SIG-M5 treated with dmso at 0.1 percent for 504 hours (cell line): Measurements from ENCODE around the gene GCGR.

Experiments used
- DNase-seq: peaks from one replicate; lab custom pipeline; 2025; ENCODE audit not compliant: unreplicated experiment; lab: John Stamatoyannopoulos, UW

Gene GCGR

GRCh38 chr17:81803728-81804558 lies at the start of gene GCGR:
GCGR (plus strand) TSS chr17:81804150; CDS start chr17:81809019, 4,869 bp downstream.
- no peak for DNase-seq

DNA sequence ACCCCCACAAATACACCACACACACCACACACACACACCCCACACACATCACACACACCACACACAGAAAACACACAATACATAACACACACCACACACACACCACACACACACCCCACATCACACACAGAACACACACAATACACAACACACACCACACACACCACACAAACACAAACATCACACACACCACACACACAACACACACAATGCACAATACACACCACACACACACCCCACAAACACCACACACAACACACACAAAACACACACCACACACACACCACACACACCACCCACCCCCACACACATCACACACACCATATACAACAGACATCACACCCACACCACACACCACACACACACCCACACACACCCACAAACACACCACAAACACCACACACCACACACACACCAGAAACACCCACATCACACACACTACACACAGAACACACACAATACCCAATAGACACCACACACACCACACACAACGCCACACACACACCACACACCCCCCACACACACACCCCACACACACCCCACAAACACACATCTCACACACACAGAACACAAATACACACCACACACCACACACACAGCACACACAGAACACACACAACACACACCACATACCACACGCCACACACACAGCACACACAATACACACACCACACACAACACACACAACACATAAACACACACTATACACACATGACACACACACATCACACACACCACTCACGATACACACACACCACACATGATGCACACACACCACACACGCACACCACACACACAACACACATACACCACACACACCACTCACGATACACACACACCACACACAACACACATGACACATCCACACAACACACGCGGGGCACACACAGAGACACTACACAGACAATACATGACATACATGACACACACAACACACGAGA lies 11.0 kb upstream of the GCGR start:
- DNase-seq, result no peak

GRCh38 chr17:81794074-81794476 lies 9.9 kb upstream of the GCGR start:
- no peak for DNase-seq

- DNase-seq, result no peak
Observed at GRCh38 chr17:81794509-81794908, 9.4 kb upstream of the GCGR start.

DNA sequence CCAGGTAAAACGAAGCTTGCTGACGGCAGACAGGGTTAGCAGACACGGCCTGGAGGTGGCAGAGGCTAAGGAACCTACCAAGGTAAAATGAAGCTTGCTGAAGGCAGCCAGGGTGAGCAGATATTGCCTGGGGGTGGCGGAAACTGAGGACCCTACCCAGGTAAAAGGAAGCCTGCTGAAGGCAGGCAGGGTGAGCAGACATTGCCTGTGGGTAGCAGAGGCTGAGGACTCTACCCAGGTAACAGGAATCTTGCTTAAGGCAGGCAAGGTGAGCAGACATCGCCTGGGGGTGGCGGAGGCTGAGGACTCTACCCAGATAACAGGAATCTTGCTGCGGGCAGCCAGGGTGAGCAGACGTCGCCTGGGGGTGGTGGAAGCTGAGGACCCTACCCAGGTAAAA lies 2.6 kb upstream of the GCGR start:
- DNase-seq, result no peak

GRCh38 chr17:81802048-81802758 lies 1.7 kb upstream of the GCGR start:
- DNase-seq, result no peak

- DNase-seq, result no peak
Observed at GRCh38 chr17:81802856-81803643, 900 bp upstream of the GCGR start.

DNA sequence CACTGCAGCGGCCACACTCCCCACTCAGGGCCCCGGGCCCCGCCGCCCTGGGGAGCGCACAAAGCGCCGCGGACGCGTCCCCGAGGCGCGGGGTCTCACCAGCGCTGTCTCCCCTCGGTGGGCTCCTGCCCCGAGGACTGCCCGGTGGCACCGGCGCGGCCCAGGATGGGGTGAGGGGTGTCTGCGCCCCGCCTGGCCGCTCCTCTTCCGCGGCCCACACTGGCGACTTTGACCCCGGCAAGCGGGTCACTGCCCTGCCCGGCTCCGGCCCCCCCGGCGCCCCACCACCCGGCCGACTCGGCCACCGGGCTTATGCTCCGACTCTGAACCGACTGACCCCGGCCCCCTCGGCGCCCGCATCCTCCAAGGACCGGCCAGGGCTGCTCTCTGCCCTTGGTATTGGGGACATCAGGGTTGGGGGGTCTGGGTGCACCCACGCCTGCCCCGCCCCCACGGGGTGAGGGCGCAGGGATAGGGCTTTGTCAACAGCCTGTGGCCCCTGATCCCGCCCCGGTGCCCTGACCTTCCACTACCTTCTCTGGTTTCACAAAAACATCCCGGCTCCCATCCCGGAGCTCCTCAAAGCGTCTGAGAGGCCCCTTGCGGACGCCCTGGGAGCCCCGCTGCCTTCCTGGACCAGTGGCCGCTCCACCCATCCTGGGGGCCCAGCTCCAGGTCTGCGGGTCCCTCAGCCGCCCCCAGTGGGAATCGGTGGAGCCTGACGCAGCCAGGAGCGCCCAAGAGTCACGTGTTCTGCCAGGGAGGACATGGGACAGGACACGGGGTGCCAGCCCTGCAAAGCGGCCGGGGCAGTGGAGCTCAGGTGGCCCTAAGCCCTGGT lies 829 bp downstream of the GCGR start:
- DNase-seq, result no peak

GRCh38 chr17:81805707-81806460 lies 1.9 kb downstream of the GCGR start:
- DNase-seq, result no peak

GRCh38 chr17:81806461-81807209 lies 2.7 kb downstream of the GCGR start:
- DNase-seq, result no peak

DNA sequence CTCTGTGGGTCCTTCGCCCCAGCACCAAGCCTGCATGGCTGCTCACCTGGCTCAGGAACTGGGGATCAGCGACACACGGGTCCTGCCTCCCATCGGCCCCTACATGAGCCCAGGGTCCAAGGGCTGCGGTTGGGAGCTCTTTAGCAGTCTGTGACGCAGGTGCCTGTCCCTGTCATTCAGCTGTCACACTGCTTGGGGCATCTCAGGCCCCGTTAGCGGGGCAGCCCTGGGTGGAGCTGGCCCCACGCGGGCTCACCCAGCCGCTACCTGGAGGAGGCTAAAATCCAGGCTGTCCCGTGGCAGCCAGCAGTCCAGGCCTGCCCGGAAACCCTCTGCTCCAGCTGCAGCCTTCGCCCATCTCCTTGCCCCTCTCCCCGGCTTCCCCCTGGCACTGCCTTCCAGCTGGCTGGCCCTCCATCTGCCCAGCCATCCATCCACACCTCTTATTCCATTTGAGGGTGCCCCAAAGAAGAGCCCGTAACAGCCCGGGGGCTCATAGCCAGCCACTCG lies 3.3 kb downstream of the GCGR start:
- DNase-seq, result no peak

- no peak for DNase-seq
Observed at GRCh38 chr17:81807839-81808238, 3.9 kb downstream of the GCGR start.

GRCh38 chr17:81808778-81809555 lies 5.0 kb downstream of the GCGR start:
- DNase-seq, result no peak

GRCh38 chr17:81809556-81809998 lies 5.6 kb downstream of the GCGR start:
- DNase-seq, result no peak

DNA sequence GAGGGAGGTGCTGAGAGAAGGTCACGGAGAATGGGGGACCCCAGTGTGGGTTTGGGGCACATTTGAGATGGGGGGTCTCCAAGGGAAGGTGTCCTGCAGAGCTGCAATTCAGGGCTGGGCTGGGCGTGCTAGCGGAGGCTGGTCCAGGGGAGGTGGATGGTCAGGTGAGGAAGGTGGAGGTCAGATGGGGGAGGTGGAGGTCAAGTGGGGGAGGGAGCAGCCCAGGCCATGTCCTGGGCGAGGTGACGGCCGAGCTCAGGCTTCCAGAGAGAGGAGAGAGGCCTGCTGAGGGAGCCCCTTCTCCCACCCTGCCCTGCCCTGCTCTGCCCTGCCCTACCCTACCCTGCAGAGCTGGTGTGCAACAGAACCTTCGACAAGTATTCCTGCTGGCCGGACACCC lies 6.5 kb downstream of the GCGR start:
- no peak for DNase-seq

DNA sequence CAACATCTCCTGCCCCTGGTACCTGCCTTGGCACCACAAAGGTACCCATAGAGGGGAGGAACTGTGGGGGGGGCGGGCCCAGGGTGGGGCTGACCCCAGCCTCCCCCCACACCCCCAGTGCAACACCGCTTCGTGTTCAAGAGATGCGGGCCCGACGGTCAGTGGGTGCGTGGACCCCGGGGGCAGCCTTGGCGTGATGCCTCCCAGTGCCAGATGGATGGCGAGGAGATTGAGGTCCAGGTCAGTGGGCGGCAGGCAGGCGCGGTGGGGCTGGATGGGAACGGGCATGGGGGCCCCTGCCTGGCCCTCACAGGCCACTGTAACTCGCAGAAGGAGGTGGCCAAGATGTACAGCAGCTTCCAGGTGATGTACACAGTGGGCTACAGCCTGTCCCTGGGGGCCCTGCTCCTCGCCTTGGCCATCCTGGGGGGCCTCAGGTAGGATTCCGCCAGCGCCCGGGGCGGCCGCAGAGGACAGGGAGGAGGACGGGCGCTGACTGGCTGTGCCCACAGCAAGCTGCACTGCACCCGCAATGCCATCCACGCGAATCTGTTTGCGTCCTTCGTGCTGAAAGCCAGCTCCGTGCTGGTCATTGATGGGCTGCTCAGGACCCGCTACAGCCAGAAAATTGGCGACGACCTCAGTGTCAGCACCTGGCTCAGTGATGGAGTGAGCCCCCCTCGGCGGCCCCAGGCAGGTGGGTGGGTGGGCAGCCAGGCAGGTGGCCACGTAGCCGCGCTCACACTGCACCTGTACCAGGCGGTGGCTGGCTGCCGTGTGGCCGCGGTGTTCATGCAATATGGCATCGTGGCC lies 7.1 kb downstream of the GCGR start:
- no peak for DNase-seq
